Measurements from ENCODE around the gene SYNPR.

- TF ChIP-seq CTCF (IDR thresholded peaks at IDR 0.05; ENCODE audit: low read length), result no peak
- no peak for TF ChIP-seq EZH2 (optimal IDR thresholded peaks at IDR 0.05; ENCODE audit: low read depth, low read length)
Measured at GRCh38 chr3:63578858-63579257, 300.8 kb downstream of the SYNPR start.

Measured in MM.1S (cell line).